Lower lobe of right lung (tissue), 2 donors: ENCODE measurements around the gene FAM53B. TPM values are rescaled to one million over a fixed set of nuclear protein-coding genes. Genes with fewer than 3 reads are reported as not detected.

Source experiments
- ATAC-seq, 2 donors: fragments of 200-7000 bp; cut with Tn5 transposase; one replicate each; pipeline ENCODE4 v1.9.1; 2020 to 2022; ENCODE audit warnings: mild to moderate bottlenecking in 2 of 2, moderate library complexity in 2 of 2
- DNase-seq: peaks from one replicate; pipeline ENCODE4 v3.0.0-alpha.2; 2020
- H3K27ac ChIP-seq: fragments of 200-600 bp; one replicate; pipeline ENCODE4 v1.8.0; 2022
- H3K27me3 ChIP-seq: fragments of 200-600 bp; one replicate; pipeline ENCODE4 v1.8.0; 2022; ENCODE audit warnings: low read depth
- H3K36me3 ChIP-seq: fragments of 200-600 bp; one replicate; pipeline ENCODE4 v1.8.0; 2022; ENCODE audit warnings: mild to moderate bottlenecking
- H3K4me1 ChIP-seq: fragments of 200-600 bp; one replicate; pipeline ENCODE4 v1.8.0; 2022
- H3K4me3 ChIP-seq: fragments of 200-600 bp; one replicate; pipeline ENCODE4 v1.8.0; 2022; ENCODE audit warnings: mild to moderate bottlenecking
- H3K9me3 ChIP-seq: fragments of 200-600 bp; one replicate; pipeline ENCODE4 v1.8.0; 2022
- intact Hi-C: fragments of 100-400 bp; cut with DNase I; formaldehyde crosslinking; loops from one replicate; pipeline ENCODE4 v1.11.0; 2022
- total RNA-seq: library from RNA; stranded (reverse); fragmentation: NEBNext Ultra II Directional; extraction: Animal tissue kit (Norgen Biotek cat#: 25700); gene quantifications from one replicate; pipeline ENCODE4 v1.2.1, GENCODE V29; 2021
- TF ChIP-seq, protein P1 (sequence below): fragments of 200-600 bp; IDR thresholded peaks from one replicate; pipeline ENCODE4 v1.8.0; 2022; ENCODE audit warnings: antibody characterized with exemption, mild to moderate bottlenecking
- donor health status: DM: no; HTN: yes; CAD: no; lungs with severe emphysema.

Gene FAM53B
- total RNA-seq, 1 donor from 2014 or later: 40.7 TPM

- TF ChIP-seq, protein P1, sequence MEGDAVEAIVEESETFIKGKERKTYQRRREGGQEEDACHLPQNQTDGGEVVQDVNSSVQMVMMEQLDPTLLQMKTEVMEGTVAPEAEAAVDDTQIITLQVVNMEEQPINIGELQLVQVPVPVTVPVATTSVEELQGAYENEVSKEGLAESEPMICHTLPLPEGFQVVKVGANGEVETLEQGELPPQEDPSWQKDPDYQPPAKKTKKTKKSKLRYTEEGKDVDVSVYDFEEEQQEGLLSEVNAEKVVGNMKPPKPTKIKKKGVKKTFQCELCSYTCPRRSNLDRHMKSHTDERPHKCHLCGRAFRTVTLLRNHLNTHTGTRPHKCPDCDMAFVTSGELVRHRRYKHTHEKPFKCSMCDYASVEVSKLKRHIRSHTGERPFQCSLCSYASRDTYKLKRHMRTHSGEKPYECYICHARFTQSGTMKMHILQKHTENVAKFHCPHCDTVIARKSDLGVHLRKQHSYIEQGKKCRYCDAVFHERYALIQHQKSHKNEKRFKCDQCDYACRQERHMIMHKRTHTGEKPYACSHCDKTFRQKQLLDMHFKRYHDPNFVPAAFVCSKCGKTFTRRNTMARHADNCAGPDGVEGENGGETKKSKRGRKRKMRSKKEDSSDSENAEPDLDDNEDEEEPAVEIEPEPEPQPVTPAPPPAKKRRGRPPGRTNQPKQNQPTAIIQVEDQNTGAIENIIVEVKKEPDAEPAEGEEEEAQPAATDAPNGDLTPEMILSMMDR: no peak
- H3K4me3 ChIP-seq: no peak overlapping the region
- H3K36me3 ChIP-seq: no peaks in the 10 kb centered on the region
- H3K27ac ChIP-seq: peak overlapping the region; percentile 72
- intact Hi-C loops: no loop called here
- ATAC-seq (peak; percentile 7 to 18), DNase-seq (no peak)
- H3K27me3 ChIP-seq: no peaks in the 10 kb centered on the region
- peaks cover 80% of the 10 kb centered on the region for H3K4me1 ChIP-seq
- no peaks in the 10 kb centered on the region for H3K9me3 ChIP-seq
These were observed 90.1 kb downstream of the FAM53B start for GRCh38 chr10:124653811-124654651.

- H3K4me1 ChIP-seq: peaks cover 80% of the 10 kb centered on the region
These were observed 90.9 kb downstream of the FAM53B start for GRCh38 chr10:124653311-124653710.

GRCh38 chr10:124652701-124653100 lies 91.5 kb downstream of the FAM53B start:
- DNase-seq: no peak
- no peak for ATAC-seq
- H3K4me3 ChIP-seq: no peak overlapping the region
- TF ChIP-seq, protein P1: no peak
- no peaks in the 10 kb centered on the region for H3K27me3 ChIP-seq
- H3K4me1 ChIP-seq: peaks cover 81% of the 10 kb centered on the region
- H3K36me3 ChIP-seq: no peaks in the 10 kb centered on the region
- peak overlapping the region; percentile 72 for H3K27ac ChIP-seq
- H3K9me3 ChIP-seq: no peaks in the 10 kb centered on the region
- intact Hi-C loops: no loop called here

More at GRCh38 chr10:124653311-124653710, 90.9 kb downstream of the FAM53B start:
- DNase-seq: no peak
- no peak overlapping the region for H3K4me3 ChIP-seq
- no peaks in the 10 kb centered on the region for H3K9me3 ChIP-seq
- TF ChIP-seq, protein P1: no peak
- intact Hi-C loops: no loop called here
- H3K27ac ChIP-seq: peak overlapping the region; percentile 72
- H3K36me3 ChIP-seq: no peaks in the 10 kb centered on the region
- no peaks in the 10 kb centered on the region for H3K27me3 ChIP-seq
- no peak for ATAC-seq

DNA sequence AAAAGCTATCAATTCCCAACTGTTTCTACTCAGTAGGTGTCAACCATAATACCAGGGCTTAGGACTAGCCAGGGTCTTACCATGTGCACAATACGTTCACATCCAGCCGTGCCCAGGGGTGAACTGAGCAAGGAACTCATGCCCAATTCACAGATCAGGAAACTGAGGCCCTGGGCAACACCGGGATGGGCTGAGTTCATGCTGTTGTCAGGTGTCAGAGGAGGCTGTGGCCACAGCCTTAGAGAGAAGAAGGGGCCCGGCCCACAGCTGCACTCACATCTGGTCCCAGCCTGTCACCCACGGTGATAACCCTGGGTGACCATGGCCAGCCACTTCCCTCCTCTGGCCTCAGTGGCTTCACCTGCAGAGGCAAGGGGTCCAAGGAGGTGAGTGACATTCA lies 92.0 kb downstream of the FAM53B start:
- Histone ChIP-seq H3K36me3 (no peaks in the 10 kb centered on the region), H3K27ac (no peak overlapping the region), H3K27me3 (no peaks in the 10 kb centered on the region), H3K9me3 (no peaks in the 10 kb centered on the region), H3K4me1 (peaks cover 86% of the 10 kb centered on the region), H3K4me3 (no peak overlapping the region)
- TF ChIP-seq, protein P1: no peak
- ATAC-seq: no peak
- DNase-seq: no peak
- intact Hi-C loops: no loop called here

DNA sequence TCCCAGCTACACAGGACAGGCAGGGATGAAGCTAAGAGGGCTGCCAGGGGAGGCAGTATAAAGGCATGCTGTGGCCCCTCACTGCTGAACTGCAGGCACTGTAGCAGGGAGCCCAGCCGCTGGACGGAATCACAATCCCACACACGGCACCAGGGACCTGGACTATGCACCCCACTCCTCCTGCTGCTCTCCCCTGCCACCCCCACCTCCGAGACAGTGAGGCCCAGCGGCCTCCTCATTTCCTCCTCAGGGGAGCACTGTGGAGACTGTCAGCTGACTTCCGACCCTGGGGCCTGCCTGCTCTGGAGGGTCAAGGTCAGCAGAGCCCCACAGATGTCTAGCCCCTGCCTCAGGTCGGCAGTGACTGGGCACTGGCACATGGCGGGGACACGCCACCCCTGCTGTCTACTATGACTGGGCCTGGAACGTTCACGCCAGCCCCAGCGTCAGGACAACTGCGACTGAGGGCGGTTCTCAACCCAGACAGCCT lies 92.7 kb downstream of the FAM53B start:
- ATAC-seq (no peak), DNase-seq (no peak)
- H3K27ac ChIP-seq: peak overlapping the region; percentile 83
- intact Hi-C loops: no loop called here
- no peaks in the 10 kb centered on the region for H3K9me3 ChIP-seq
- H3K4me3 ChIP-seq: no peak overlapping the region
- no peaks in the 10 kb centered on the region for H3K36me3 ChIP-seq
- no peaks in the 10 kb centered on the region for H3K27me3 ChIP-seq
- TF ChIP-seq, protein P1: no peak
- H3K4me1 ChIP-seq: peaks cover 94% of the 10 kb centered on the region
